ENCODE data around the gene SORCS1.

SORCS1 gene

GRCh38 chr10:107091126-107091525, 73.4 kb downstream of the SORCS1 start:
- DNase-seq (ENCODE audit: low read depth) = no peak
- H3K4me3 ChIP-seq (ENCODE audit: low read depth, low read length) = no peak overlapping the region
- TF ChIP-seq CTCF (IDR thresholded peaks at IDR 0.05; ENCODE audit: low read depth, low read length) (no peak), POLR2A (IDR thresholded peaks at IDR 0.05; ENCODE audit: extremely low read depth, insufficient read length) (no peak), MAX (IDR thresholded peaks at IDR 0.05; ENCODE audit: low read depth, low read length) (no peak), MYC (IDR thresholded peaks at IDR 0.05; ENCODE audit: low read depth, low read length) (no peak)

- DNase-seq (ENCODE audit: low read depth) = no peak
- TF ChIP-seq MYC (IDR thresholded peaks at IDR 0.05; ENCODE audit: low read depth, low read length) (no peak), CTCF (IDR thresholded peaks at IDR 0.05; ENCODE audit: low read depth, low read length) (no peak), POLR2A (IDR thresholded peaks at IDR 0.05; ENCODE audit: extremely low read depth, insufficient read length) (no peak), MAX (IDR thresholded peaks at IDR 0.05; ENCODE audit: low read depth, low read length) (no peak)
- no peak overlapping the region for H3K4me3 ChIP-seq (ENCODE audit: low read depth, low read length)
Observed at GRCh38 chr10:107085665-107086525, 78.6 kb downstream of the SORCS1 start.

GRCh38 chr10:107083388-107084009, 81.0 kb downstream of the SORCS1 start:
- TF ChIP-seq MAX (IDR thresholded peaks at IDR 0.05; ENCODE audit: low read depth, low read length) = no peak
- TF ChIP-seq POLR2A (IDR thresholded peaks at IDR 0.05; ENCODE audit: extremely low read depth, insufficient read length) = no peak
- no peak for TF ChIP-seq MYC (IDR thresholded peaks at IDR 0.05; ENCODE audit: low read depth, low read length)
- no peak for TF ChIP-seq CTCF (IDR thresholded peaks at IDR 0.05; ENCODE audit: low read depth, low read length)
- no peak for DNase-seq (ENCODE audit: low read depth)
- no peak overlapping the region for H3K4me3 ChIP-seq (ENCODE audit: low read depth, low read length)

GRCh38 chr10:107081644-107082043, 82.9 kb downstream of the SORCS1 start:
- H3K4me3 ChIP-seq (ENCODE audit: low read depth, low read length) = no peak overlapping the region
- no peak for TF ChIP-seq CTCF (IDR thresholded peaks at IDR 0.05; ENCODE audit: low read depth, low read length)
- DNase-seq (ENCODE audit: low read depth) = no peak

- TF ChIP-seq CTCF (IDR thresholded peaks at IDR 0.05; ENCODE audit: low read depth, low read length) (no peak), POLR2A (IDR thresholded peaks at IDR 0.05; ENCODE audit: extremely low read depth, insufficient read length) (no peak), MYC (IDR thresholded peaks at IDR 0.05; ENCODE audit: low read depth, low read length) (no peak), MAX (IDR thresholded peaks at IDR 0.05; ENCODE audit: low read depth, low read length) (no peak)
- no peak overlapping the region for H3K4me3 ChIP-seq (ENCODE audit: low read depth, low read length)
- no peak for DNase-seq (ENCODE audit: low read depth)
Observed at GRCh38 chr10:107075117-107075516, 89.4 kb downstream of the SORCS1 start.

Data from NB4 (cell line).